ENCODE measurements around the gene STRN4.

The STRN4 gene

GRCh38 chr19:46745521-46746280, 549 bp downstream of the STRN4 start, which contains the start of gene FKRP:
Gene FKRP, plus strand, starts transcription at chr19:46746057. Its CDS starts 9,394 bp downstream, at chr19:46755451.
- H3K27me3 ChIP-seq = no peaks in the 10 kb centered on the region
- no peaks in the 10 kb centered on the region for H3K9me3 ChIP-seq
- H3K4me3 ChIP-seq (ENCODE audit: low read depth, low read length) = peak within 1 kb of the TSS; percentile 96
- H3K36me3 ChIP-seq = peaks cover 31% of the 10 kb centered on the region
- peaks cover 4% of the 10 kb centered on the region for H3K4me1 ChIP-seq
- no peak for TF ChIP-seq CTCF (IDR thresholded peaks at IDR 0.05; ENCODE audit: low read depth, low read length)
- no peak for DNase-seq

GRCh38 chr19:46745030-46745429, 1.2 kb downstream of the STRN4 start:
- Histone ChIP-seq H3K4me3 (ENCODE audit: low read depth, low read length) (peak overlapping the region; percentile 96), H3K9me3 (no peaks in the 10 kb centered on the region), H3K4me1 (peaks cover 4% of the 10 kb centered on the region), H3K36me3 (peaks cover 35% of the 10 kb centered on the region), H3K27me3 (no peaks in the 10 kb centered on the region)
- DNase-seq = no peak
- TF ChIP-seq CTCF (IDR thresholded peaks at IDR 0.05; ENCODE audit: low read depth, low read length) = no peak

GRCh38 chr19:46744005-46744691, 2.1 kb downstream of the STRN4 start:
- peak overlapping the region; percentile 96 for H3K4me3 ChIP-seq (ENCODE audit: low read depth, low read length)
- H3K9me3 ChIP-seq = no peaks in the 10 kb centered on the region
- no peak for TF ChIP-seq CTCF (IDR thresholded peaks at IDR 0.05; ENCODE audit: low read depth, low read length)
- H3K4me1 ChIP-seq = peaks cover 4% of the 10 kb centered on the region
- DNase-seq = no peak
- H3K36me3 ChIP-seq = peaks cover 37% of the 10 kb centered on the region
- no peaks in the 10 kb centered on the region for H3K27me3 ChIP-seq

GRCh38 chr19:46742926-46743480, 3.2 kb downstream of the STRN4 start:
- no peak for TF ChIP-seq CTCF (IDR thresholded peaks at IDR 0.05; ENCODE audit: low read depth, low read length)
- DNase-seq = no peak
- Histone ChIP-seq H3K4me1 (peaks cover 4% of the 10 kb centered on the region), H3K27me3 (no peaks in the 10 kb centered on the region), H3K36me3 (peaks cover 47% of the 10 kb centered on the region), H3K4me3 (ENCODE audit: low read depth, low read length) (no peak overlapping the region), H3K9me3 (no peaks in the 10 kb centered on the region)

GRCh38 chr19:46741447-46741846, 4.8 kb downstream of the STRN4 start:
- Histone ChIP-seq H3K4me3 (ENCODE audit: low read depth, low read length) (no peak overlapping the region), H3K27me3 (no peaks in the 10 kb centered on the region), H3K36me3 (peaks cover 60% of the 10 kb centered on the region)

More at GRCh38 chr19:46741447-46741846, 4.8 kb downstream of the STRN4 start:
- Histone ChIP-seq H3K9me3 (no peaks in the 10 kb centered on the region), H3K4me1 (peaks cover 11% of the 10 kb centered on the region)
- no peak for TF ChIP-seq CTCF (IDR thresholded peaks at IDR 0.05; ENCODE audit: low read depth, low read length)
- no peak for DNase-seq

Measured in BE2C (cell line).